GM11168 (cell line): ENCODE data around the gene CTIF.

Experiments used
- in situ Hi-C: fragments of 300-500 bp; cut with MboI; formaldehyde crosslinking; loops from one replicate; pipeline ENCODE4 v1.12.0; 2022; ENCODE audit warnings: low sequenced_read_pairs; ENCODE audit not compliant: unreplicated experiment

The CTIF gene

GRCh38 chr18:48757367-48757766, 218.5 kb downstream of the CTIF start:
- in situ Hi-C loops, result no loop called here

- in situ Hi-C loops, result no loop called here
Observed at GRCh38 chr18:48757906-48758305, 219.1 kb downstream of the CTIF start.

- in situ Hi-C loops, result no loop called here
Observed at GRCh38 chr18:48761582-48761981, 222.8 kb downstream of the CTIF start.

GRCh38 chr18:48762022-48762421, 223.2 kb downstream of the CTIF start:
- in situ Hi-C loops, result no loop called here

GRCh38 chr18:48762836-48763718, 224.2 kb downstream of the CTIF start:
- in situ Hi-C loops, result no loop called here

- in situ Hi-C loops, result no loop called here
Observed at GRCh38 chr18:48763719-48764100, 224.9 kb downstream of the CTIF start.

- in situ Hi-C loops, result no loop called here
Observed at GRCh38 chr18:48765053-48765452, 226.2 kb downstream of the CTIF start.

GRCh38 chr18:48766026-48766425, 227.2 kb downstream of the CTIF start:
- in situ Hi-C loops, result no loop called here

GRCh38 chr18:48766487-48766886, 227.7 kb downstream of the CTIF start:
- in situ Hi-C loops, result no loop called here

- in situ Hi-C loops, result no loop called here
Observed at GRCh38 chr18:48767090-48767690, 228.4 kb downstream of the CTIF start.

GRCh38 chr18:48769006-48769636, 230.3 kb downstream of the CTIF start:
- in situ Hi-C loops, result no loop called here

- in situ Hi-C loops, result no loop called here
Observed at GRCh38 chr18:48770243-48770642, 231.4 kb downstream of the CTIF start.

GRCh38 chr18:48771641-48772375, 233.0 kb downstream of the CTIF start:
- in situ Hi-C loops, result no loop called here

GRCh38 chr18:48772457-48772856, 233.6 kb downstream of the CTIF start:
- in situ Hi-C loops, result no loop called here

- in situ Hi-C loops, result no loop called here
Observed at GRCh38 chr18:48773821-48774220, 235.0 kb downstream of the CTIF start.

GRCh38 chr18:48774941-48775340, 236.1 kb downstream of the CTIF start:
- in situ Hi-C loops, result no loop called here

- in situ Hi-C loops, result no loop called here
Observed at GRCh38 chr18:48775372-48776155, 236.7 kb downstream of the CTIF start.

- in situ Hi-C loops, result no loop called here
Observed at GRCh38 chr18:48776156-48776555, 237.3 kb downstream of the CTIF start.

GRCh38 chr18:48776641-48777025, 237.8 kb downstream of the CTIF start:
- in situ Hi-C loops, result no loop called here
